ENCODE measurements around the gene SERPINI2. TPM values are rescaled to one million over a fixed set of nuclear protein-coding genes. Genes with fewer than 3 reads are reported as not detected.

The SERPINI2 gene
- total and polyA plus RNA-seq, 2 donors (not counting 1 experiment from before 2014, with no cell fraction given): not detected

DNA sequence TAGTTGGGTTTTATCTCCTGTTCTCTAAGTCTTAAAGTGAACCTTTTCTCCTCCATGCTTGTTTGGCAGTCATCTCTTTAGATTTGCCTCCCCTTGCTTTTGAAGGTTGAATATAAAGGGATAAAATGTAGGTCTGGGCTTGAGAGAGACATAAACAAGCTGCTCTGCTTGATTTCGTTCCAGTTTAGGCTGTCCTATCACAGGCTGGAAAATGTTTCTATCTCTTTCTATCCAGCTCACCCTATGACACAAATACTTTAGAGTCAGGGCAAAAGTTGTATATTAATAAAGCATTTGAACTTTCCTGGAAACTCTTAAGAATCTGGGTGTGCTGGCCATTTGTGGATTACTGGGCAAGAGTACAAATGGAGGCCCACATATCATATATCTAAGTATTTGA, 64.2 kb downstream of the SERPINI2 start:
- Histone ChIP-seq H2AFZ (ENCODE audit: low read length) (no peak overlapping the region), H3K79me2 (ENCODE audit: control insufficient read depth, insufficient read depth, low read length) (no peaks in the 10 kb centered on the region), H3K9me3 (ENCODE audit: control insufficient read depth, insufficient read depth, low read depth, low read length) (no peaks in the 10 kb centered on the region), H3K4me2 (ENCODE audit: extremely low read depth, insufficient read depth, low read length) (no peak overlapping the region), H3K27me3 (ENCODE audit: control insufficient read depth, insufficient read depth, low read length) (no peaks in the 10 kb centered on the region), H3K36me3 (ENCODE audit: control insufficient read depth, insufficient read depth, low read length) (no peaks in the 10 kb centered on the region), H3K27ac (ENCODE audit: insufficient read depth, low read length) (no peak overlapping the region), H3K4me1 (ENCODE audit: control insufficient read depth, extremely low read depth, insufficient read depth, low read length) (no peaks in the 10 kb centered on the region), H3K9ac (ENCODE audit: insufficient read depth, low read length) (no peak overlapping the region), H3K4me3 (replicated peaks in 1 of 4; ENCODE audit: control extremely low read depth in 1 of 4, insufficient read depth in 1 of 4, low read depth in 3 of 4, low read length in 4 of 4) (no peak overlapping the region), H4K20me1 (ENCODE audit: control insufficient read depth, extremely low read depth, insufficient read depth, low read length) (no peaks in the 10 kb centered on the region)
- TF ChIP-seq EZH2 (IDR thresholded peaks at IDR 0.05; ENCODE audit: low read length, missing control alignments): no peak
- TF ChIP-seq, protein P1, sequence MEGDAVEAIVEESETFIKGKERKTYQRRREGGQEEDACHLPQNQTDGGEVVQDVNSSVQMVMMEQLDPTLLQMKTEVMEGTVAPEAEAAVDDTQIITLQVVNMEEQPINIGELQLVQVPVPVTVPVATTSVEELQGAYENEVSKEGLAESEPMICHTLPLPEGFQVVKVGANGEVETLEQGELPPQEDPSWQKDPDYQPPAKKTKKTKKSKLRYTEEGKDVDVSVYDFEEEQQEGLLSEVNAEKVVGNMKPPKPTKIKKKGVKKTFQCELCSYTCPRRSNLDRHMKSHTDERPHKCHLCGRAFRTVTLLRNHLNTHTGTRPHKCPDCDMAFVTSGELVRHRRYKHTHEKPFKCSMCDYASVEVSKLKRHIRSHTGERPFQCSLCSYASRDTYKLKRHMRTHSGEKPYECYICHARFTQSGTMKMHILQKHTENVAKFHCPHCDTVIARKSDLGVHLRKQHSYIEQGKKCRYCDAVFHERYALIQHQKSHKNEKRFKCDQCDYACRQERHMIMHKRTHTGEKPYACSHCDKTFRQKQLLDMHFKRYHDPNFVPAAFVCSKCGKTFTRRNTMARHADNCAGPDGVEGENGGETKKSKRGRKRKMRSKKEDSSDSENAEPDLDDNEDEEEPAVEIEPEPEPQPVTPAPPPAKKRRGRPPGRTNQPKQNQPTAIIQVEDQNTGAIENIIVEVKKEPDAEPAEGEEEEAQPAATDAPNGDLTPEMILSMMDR (conservative IDR thresholded peaks at IDR 0.05 in 1 of 2, IDR thresholded peaks at IDR 0.05 in 1 of 2; ENCODE audit: low read depth in 1 of 2, low read length in 2 of 2): no peak
- peak in 1 of 2 donors; percentile 11 for DNase-seq (ENCODE audit: low read depth in 2 of 2)

DNA sequence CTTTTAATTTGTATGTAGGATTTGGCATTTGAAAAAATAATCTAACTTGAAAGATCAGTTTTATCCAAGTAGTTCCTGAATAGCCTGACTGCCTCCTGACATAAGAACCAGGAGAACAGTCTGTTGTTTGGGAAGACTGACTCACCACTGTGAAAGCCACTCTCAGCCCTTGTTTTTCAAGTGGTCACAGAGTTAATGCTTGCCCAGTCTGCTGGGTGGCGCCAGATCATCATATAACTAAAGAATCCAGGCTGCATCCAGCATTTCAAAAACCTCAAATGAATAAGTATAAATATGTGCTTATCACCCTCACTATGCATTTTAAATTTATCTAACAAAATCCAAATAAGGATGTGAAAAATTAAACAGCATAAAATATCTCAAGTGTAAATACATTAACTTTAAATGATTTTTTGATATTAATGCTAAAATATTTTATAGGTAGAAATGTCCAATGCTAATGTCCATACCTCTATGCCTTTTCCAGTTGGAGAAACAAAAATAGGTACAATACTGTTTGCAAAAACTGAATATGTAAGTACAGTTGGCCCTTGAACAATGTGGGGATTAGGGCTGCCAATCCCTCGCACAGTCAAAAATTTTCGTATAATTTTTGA, 66.9 kb downstream of the SERPINI2 start:
- no peaks in the 10 kb centered on the region for H3K9me3 ChIP-seq (ENCODE audit: control insufficient read depth, insufficient read depth, low read depth, low read length)
- no peaks in the 10 kb centered on the region for H3K79me2 ChIP-seq (ENCODE audit: control insufficient read depth, insufficient read depth, low read length)
- no peak overlapping the region for H3K9ac ChIP-seq (ENCODE audit: insufficient read depth, low read length)
- H3K27me3 ChIP-seq (ENCODE audit: control insufficient read depth, insufficient read depth, low read length): no peaks in the 10 kb centered on the region
- no peak overlapping the region for H3K4me3 ChIP-seq (replicated peaks in 1 of 4; ENCODE audit: control extremely low read depth in 1 of 4, insufficient read depth in 1 of 4, low read depth in 3 of 4, low read length in 4 of 4)
- no peak overlapping the region for H3K27ac ChIP-seq (ENCODE audit: insufficient read depth, low read length)
- H3K4me1 ChIP-seq (ENCODE audit: control insufficient read depth, extremely low read depth, insufficient read depth, low read length): no peaks in the 10 kb centered on the region
- no peak overlapping the region for H3K4me2 ChIP-seq (ENCODE audit: extremely low read depth, insufficient read depth, low read length)
- H2AFZ ChIP-seq (ENCODE audit: low read length): no peak overlapping the region
- DNase-seq (ENCODE audit: low read depth in 2 of 2): peak; percentile 71 to 76
- H3K36me3 ChIP-seq (ENCODE audit: control insufficient read depth, insufficient read depth, low read length): no peaks in the 10 kb centered on the region
- no peaks in the 10 kb centered on the region for H4K20me1 ChIP-seq (ENCODE audit: control insufficient read depth, extremely low read depth, insufficient read depth, low read length)
- no peak for TF ChIP-seq EZH2 (IDR thresholded peaks at IDR 0.05; ENCODE audit: low read length, missing control alignments)
- TF ChIP-seq, protein P1 (conservative IDR thresholded peaks at IDR 0.05 in 1 of 2, IDR thresholded peaks at IDR 0.05 in 1 of 2; ENCODE audit: low read depth in 1 of 2, low read length in 2 of 2): peak in 1 of 2 donors; percentile 51

DNA sequence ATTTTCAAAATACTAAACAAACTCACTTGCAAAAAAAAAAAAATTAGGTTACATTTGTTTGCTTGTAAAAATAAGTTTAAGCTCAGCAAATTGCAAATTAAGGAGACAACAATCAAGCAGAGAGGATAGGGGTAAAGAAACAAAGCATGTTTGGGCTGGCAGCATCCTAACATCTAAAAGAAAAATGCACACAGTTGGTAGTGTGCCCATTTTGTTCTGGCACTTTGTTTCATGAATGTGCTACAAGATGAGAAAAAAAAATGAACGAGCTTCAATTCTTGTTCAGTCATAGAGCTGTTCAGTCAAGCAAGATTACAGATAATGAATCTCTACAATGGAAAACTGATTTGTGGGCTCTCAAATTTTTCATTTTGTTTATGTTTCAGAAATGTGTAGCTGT, 76.0 kb downstream of the SERPINI2 start:
- no peaks in the 10 kb centered on the region for H3K27me3 ChIP-seq (ENCODE audit: control insufficient read depth, insufficient read depth, low read length)
- H4K20me1 ChIP-seq (ENCODE audit: control insufficient read depth, extremely low read depth, insufficient read depth, low read length): no peaks in the 10 kb centered on the region
- no peaks in the 10 kb centered on the region for H3K79me2 ChIP-seq (ENCODE audit: control insufficient read depth, insufficient read depth, low read length)
- no peak overlapping the region for H3K4me2 ChIP-seq (ENCODE audit: extremely low read depth, insufficient read depth, low read length)
- TF ChIP-seq EZH2 (IDR thresholded peaks at IDR 0.05; ENCODE audit: low read length, missing control alignments): no peak
- TF ChIP-seq, protein P1 (conservative IDR thresholded peaks at IDR 0.05 in 1 of 2, IDR thresholded peaks at IDR 0.05 in 1 of 2; ENCODE audit: low read depth in 1 of 2, low read length in 2 of 2): no peak
- H3K36me3 ChIP-seq (ENCODE audit: control insufficient read depth, insufficient read depth, low read length): no peaks in the 10 kb centered on the region
- no peak overlapping the region for H3K4me3 ChIP-seq (replicated peaks in 1 of 4; ENCODE audit: control extremely low read depth in 1 of 4, insufficient read depth in 1 of 4, low read depth in 3 of 4, low read length in 4 of 4)
- no peaks in the 10 kb centered on the region for H3K9me3 ChIP-seq (ENCODE audit: control insufficient read depth, insufficient read depth, low read depth, low read length)
- H3K27ac ChIP-seq (ENCODE audit: insufficient read depth, low read length): no peak overlapping the region
- H3K9ac ChIP-seq (ENCODE audit: insufficient read depth, low read length): no peak overlapping the region
- DNase-seq (ENCODE audit: low read depth in 2 of 2): no peak
- no peaks in the 10 kb centered on the region for H3K4me1 ChIP-seq (ENCODE audit: control insufficient read depth, extremely low read depth, insufficient read depth, low read length)
- H2AFZ ChIP-seq (ENCODE audit: low read length): no peak overlapping the region

All from fibroblast of lung (primary cell).